ENCODE measurements around the gene SAMD10. TPM values are rescaled to one million over a fixed set of nuclear protein-coding genes. Genes with fewer than 3 reads are reported as not detected.
A peak's percentile ranks its signal among the peaks of the same experiment; 100 is the strongest.

Gene SAMD10
- total and polyA plus RNA-seq, 10 of the 15 experiments (the other 5 are each of a cell fraction or from before 2014, with no cell fraction given) = 1.3 to 51.4 (median 17.9) TPM

GRCh38 chr20:63957004-63957689 is 22.3 kb downstream of the SAMD10 start (continued):
- TF ChIP-seq FOXK2 (IDR thresholded peaks at IDR 0.05) (0 out of 2 replicates have a peak, but pooled peaks have one; percentile 17), SMAD1 (IDR thresholded peaks at IDR 0.05; ENCODE audit: low read depth, partially characterized antibody) (no peak), CHD1 (IDR thresholded peaks at IDR 0.05; ENCODE audit: low read depth, low read length) (no peak), NFIC (IDR thresholded peaks at IDR 0.05; ENCODE audit: low read depth, low read length) (no peak), DPF2 (IDR thresholded peaks at IDR 0.05) (no peak), POLR2A (IDR thresholded peaks at IDR 0.05; ENCODE audit: low read depth, low read length) (peak; percentile 58; the same call in 1 of the 2 replicates), BACH1 (IDR thresholded peaks at IDR 0.05; ENCODE audit: borderline replicate concordance) (0 out of 2 replicates have a peak, but pooled peaks have one; percentile 7), TCF7 (IDR thresholded peaks at IDR 0.05; ENCODE audit: borderline replicate concordance) (no peak), TAF1 (IDR thresholded peaks at IDR 0.05; ENCODE audit: borderline replicate concordance, low read depth, low read length) (no peak), ATF7 (IDR thresholded peaks at IDR 0.05; ENCODE audit: low read depth) (no peak), GABPA (IDR thresholded peaks at IDR 0.05; ENCODE audit: low read depth) (no peak), CBX5 (IDR thresholded peaks at IDR 0.05; ENCODE audit: low read depth) (no peak), PKNOX1 (IDR thresholded peaks at IDR 0.05) (no peak), PML (IDR thresholded peaks at IDR 0.05; ENCODE audit: low read length) (no peak), EZH2 (IDR thresholded peaks at IDR 0.05; ENCODE audit: borderline replicate concordance, control insufficient read depth, low read depth, low read length) (no peak), SMAD5 (IDR thresholded peaks at IDR 0.05; ENCODE audit: low read depth) (0 out of 2 replicates have a peak, but pooled peaks have one; percentile 23), HDGF (IDR thresholded peaks at IDR 0.05) (0 out of 2 replicates have a peak, but pooled peaks have one; percentile 34), PAX5 (IDR thresholded peaks at IDR 0.05; ENCODE audit: borderline replicate concordance, low read depth, low read length) (no peak), SP1 (IDR thresholded peaks at IDR 0.05; ENCODE audit: low read depth, low read length) (no peak), RAD21 (IDR thresholded peaks at IDR 0.05; ENCODE audit: insufficient read depth, low read depth, low read length) (no peak), HDAC2 (IDR thresholded peaks at IDR 0.05) (no peak), STAT3 (IDR thresholded peaks at IDR 0.05; ENCODE audit: low read depth, low read length) (no peak), USF2 (IDR thresholded peaks at IDR 0.05; ENCODE audit: borderline replicate concordance, low read depth, low read length) (no peak), RBBP5 (conservative IDR thresholded peaks at IDR 0.05) (no peak), KDM1A (IDR thresholded peaks at IDR 0.05; ENCODE audit: borderline replicate concordance) (no peak), RUNX3 (IDR thresholded peaks at IDR 0.05; ENCODE audit: low read length) (no peak), POU2F2 (IDR thresholded peaks at IDR 0.05; ENCODE audit: borderline replicate concordance, low read depth, low read length) (no peak), NR2C2 (IDR thresholded peaks at IDR 0.05; ENCODE audit: borderline replicate concordance, control insufficient read depth, insufficient read length, low read depth) (no peak), GATAD2B (conservative IDR thresholded peaks at IDR 0.05; ENCODE audit: low read depth) (0 out of 2 replicates have a peak, but pooled peaks have one; percentile 11), ATF3 (IDR thresholded peaks at IDR 0.05; ENCODE audit: borderline replicate concordance, extremely low read depth, low read depth, low read length) (no peak), RELB (IDR thresholded peaks at IDR 0.05; ENCODE audit: low read depth) (no peak), CHD2 (IDR thresholded peaks at IDR 0.05; ENCODE audit: borderline replicate concordance, low read depth, low read length) (no peak)

All from GM12878 (cell line).